Stimulated activated naive CD8-positive, alpha-beta T cell treated with anti-CD3 and anti-CD28 coated beads, Interleukin-15, amount 100 ng/mL, for 72 hours (primary cell): ENCODE data around the gene SLC23A3.

Source experiments
- ATAC-seq: fragments of 150-1000 bp; cut with Tn5 transposase; 2 replicates; pipeline ENCODE4 v1.10.0; 2021; ENCODE audit warnings: mild to moderate bottlenecking, moderate library complexity
- DNase-seq, 2 donors: peaks; one replicate each; pipeline ENCODE4 v3.0.0; 2021 to 2022
- H3K27ac Mint-ChIP-seq, 2 donors: one replicate each; pipeline ENCODE4 v1.8.0; 2022; ENCODE audit warnings: mild to moderate bottlenecking in 2 of 2, mixed read lengths in 2 of 2, moderate library complexity in 2 of 2
- H3K27me3 Mint-ChIP-seq: one replicate; pipeline ENCODE4 v1.8.0; 2022; ENCODE audit warnings: mixed read lengths
- H3K4me1 Mint-ChIP-seq: one replicate; pipeline ENCODE4 v1.8.0; 2022; ENCODE audit warnings: mild to moderate bottlenecking, mixed read lengths
- H3K4me3 Mint-ChIP-seq, 2 donors: one replicate each; pipeline ENCODE4 v1.8.0; 2022; ENCODE audit warnings: mild to moderate bottlenecking in 2 of 2, mixed read lengths in 2 of 2, moderate library complexity in 1 of 2
- H3K9me3 Mint-ChIP-seq, 2 donors: one replicate each; pipeline ENCODE4 v1.8.0; 2022; ENCODE audit warnings: mixed read lengths in 2 of 2

The SLC23A3 gene

GRCh38 chr2:219169930-219170654, at the start of gene SLC23A3:
SLC23A3 (minus strand) TSS chr2:219170029; CDS start chr2:219169984, 45 bp downstream.
- H3K27ac Mint-ChIP-seq, result peak within 1 kb of the TSS in 1 of 2 donors; percentile 42
- no peaks in the 10 kb centered on the region for H3K9me3 Mint-ChIP-seq
- no peaks in the 10 kb centered on the region for H3K27me3 Mint-ChIP-seq
- no peak within 1 kb of the TSS for H3K4me3 Mint-ChIP-seq
- DNase-seq (no peak), ATAC-seq (no peak)
- H3K4me1 Mint-ChIP-seq, result peaks cover 28% of the 10 kb centered on the region

GRCh38 chr2:219218732-219219701, 49.2 kb upstream of the SLC23A3 start, which contains the start of gene ABCB6:
ABCB6 (minus strand) TSS chr2:219218958; CDS start chr2:219218673, 285 bp downstream.
- H3K4me1 Mint-ChIP-seq, result peaks cover 55% of the 10 kb centered on the region

GRCh38 chr2:219218217-219218731, 48.4 kb upstream of the SLC23A3 start:
- DNase-seq (peak in 1 of 2 donors; percentile 30), ATAC-seq (peak; percentile 56)
- peaks cover 55% of the 10 kb centered on the region for H3K4me1 Mint-ChIP-seq
- peak overlapping the region; percentile 87 to 91 for H3K4me3 Mint-ChIP-seq
- H3K9me3 Mint-ChIP-seq, result no peaks in the 10 kb centered on the region
- peak overlapping the region; percentile 73 to 94 for H3K27ac Mint-ChIP-seq
- no peaks in the 10 kb centered on the region for H3K27me3 Mint-ChIP-seq

More at GRCh38 chr2:219218732-219219701, 49.2 kb upstream of the SLC23A3 start, which contains the start of gene ABCB6:
- peak; percentile 77 to 88 for DNase-seq
- Mint-ChIP-seq H3K27me3 (no peaks in the 10 kb centered on the region), H3K9me3 (no peaks in the 10 kb centered on the region), H3K27ac (peak within 1 kb of the TSS; percentile 80 to 94), H3K4me3 (peak within 1 kb of the TSS; percentile 87 to 91)
- peak; percentile 84 for ATAC-seq

- peaks cover 65% of the 10 kb centered on the region for H3K4me1 Mint-ChIP-seq
- no peaks in the 10 kb centered on the region for H3K27me3 Mint-ChIP-seq
- peak overlapping the region; percentile 48 for H3K4me3 Mint-ChIP-seq
- no peaks in the 10 kb centered on the region for H3K9me3 Mint-ChIP-seq
- H3K27ac Mint-ChIP-seq, result peak overlapping the region; percentile 23 to 85
- DNase-seq, result no peak
- ATAC-seq, result no peak
Measured at GRCh38 chr2:219216535-219216915, 46.7 kb upstream of the SLC23A3 start.

- DNase-seq, result no peak
- no peak for ATAC-seq
- H3K4me1 Mint-ChIP-seq, result peaks cover 70% of the 10 kb centered on the region
- H3K27me3 Mint-ChIP-seq, result no peaks in the 10 kb centered on the region
- H3K27ac Mint-ChIP-seq, result no peak overlapping the region
- H3K4me3 Mint-ChIP-seq, result peak overlapping the region in 1 of 2 donors; percentile 41
- H3K9me3 Mint-ChIP-seq, result no peaks in the 10 kb centered on the region
Measured at GRCh38 chr2:219215871-219216534, 46.2 kb upstream of the SLC23A3 start.

GRCh38 chr2:219214786-219215185, 45.0 kb upstream of the SLC23A3 start:
- H3K27me3 Mint-ChIP-seq, result no peaks in the 10 kb centered on the region
- no peaks in the 10 kb centered on the region for H3K9me3 Mint-ChIP-seq
- DNase-seq (no peak), ATAC-seq (no peak)
- H3K27ac Mint-ChIP-seq, result peak overlapping the region; percentile 1 to 87
- peaks cover 71% of the 10 kb centered on the region for H3K4me1 Mint-ChIP-seq
- no peak overlapping the region for H3K4me3 Mint-ChIP-seq

- H3K27ac Mint-ChIP-seq, result peak overlapping the region in 1 of 2 donors; percentile 61
- no peak overlapping the region for H3K4me3 Mint-ChIP-seq
- DNase-seq (no peak), ATAC-seq (no peak)
- H3K4me1 Mint-ChIP-seq, result peaks cover 71% of the 10 kb centered on the region
- no peaks in the 10 kb centered on the region for H3K27me3 Mint-ChIP-seq
- H3K9me3 Mint-ChIP-seq, result no peaks in the 10 kb centered on the region
Measured at GRCh38 chr2:219214141-219214540, 44.3 kb upstream of the SLC23A3 start.

GRCh38 chr2:219213486-219214071, 43.8 kb upstream of the SLC23A3 start:
- H3K4me3 Mint-ChIP-seq, result no peak overlapping the region
- H3K4me1 Mint-ChIP-seq, result peaks cover 72% of the 10 kb centered on the region
- no peaks in the 10 kb centered on the region for H3K27me3 Mint-ChIP-seq
- H3K27ac Mint-ChIP-seq, result no peak overlapping the region
- no peak for DNase-seq
- H3K9me3 Mint-ChIP-seq, result no peaks in the 10 kb centered on the region
- no peak for ATAC-seq

GRCh38 chr2:219213026-219213415, 43.2 kb upstream of the SLC23A3 start:
- DNase-seq (no peak), ATAC-seq (no peak)
- Mint-ChIP-seq H3K27ac (no peak overlapping the region), H3K4me3 (no peak overlapping the region), H3K4me1 (peaks cover 75% of the 10 kb centered on the region), H3K27me3 (no peaks in the 10 kb centered on the region), H3K9me3 (no peaks in the 10 kb centered on the region)

- Mint-ChIP-seq H3K27ac (peak overlapping the region; percentile 89 to 92), H3K9me3 (no peaks in the 10 kb centered on the region), H3K4me1 (peaks cover 66% of the 10 kb centered on the region), H3K27me3 (no peaks in the 10 kb centered on the region), H3K4me3 (no peak overlapping the region)
- ATAC-seq (no peak), DNase-seq (no peak)
Measured at GRCh38 chr2:219210886-219211362, 41.1 kb upstream of the SLC23A3 start.

- peak overlapping the region in 1 of 2 donors; percentile 42 for H3K4me3 Mint-ChIP-seq
- DNase-seq (no peak), ATAC-seq (no peak)
- H3K27me3 Mint-ChIP-seq, result no peaks in the 10 kb centered on the region
- H3K9me3 Mint-ChIP-seq, result no peaks in the 10 kb centered on the region
- H3K27ac Mint-ChIP-seq, result peak overlapping the region; percentile 36 to 80
- H3K4me1 Mint-ChIP-seq, result peaks cover 64% of the 10 kb centered on the region
Measured at GRCh38 chr2:219210196-219210885, 40.5 kb upstream of the SLC23A3 start.

GRCh38 chr2:219209236-219210195, 39.7 kb upstream of the SLC23A3 start:
- H3K4me3 Mint-ChIP-seq, result peak overlapping the region; percentile 40 to 60

More at GRCh38 chr2:219209236-219210195, 39.7 kb upstream of the SLC23A3 start:
- DNase-seq, result no peak
- no peak for ATAC-seq
- peaks cover 58% of the 10 kb centered on the region for H3K4me1 Mint-ChIP-seq
- peak overlapping the region; percentile 21 to 87 for H3K27ac Mint-ChIP-seq
- no peaks in the 10 kb centered on the region for H3K27me3 Mint-ChIP-seq
- peaks cover 0 to 3% of the 10 kb centered on the region in 2 donors for H3K9me3 Mint-ChIP-seq
